ENCODE results near the gene ARFGAP2. TPM values are rescaled to one million over a fixed set of nuclear protein-coding genes. Genes with fewer than 3 reads are reported as not detected.
A peak's percentile ranks its signal among the peaks of the same experiment; 100 is the strongest.

Gene ARFGAP2
- 64.1 TPM for polyA plus RNA-seq (2012; ENCODE audit: insufficient read depth, insufficient read length, low read depth)

GRCh38 chr11:47176328-47177228, at the start of gene ARFGAP2:
ARFGAP2 (minus strand) TSS chr11:47176879; CDS start chr11:47176853, 26 bp downstream.
- H3K9me3 ChIP-seq: no peaks in the 10 kb centered on the region
- no peak for TF ChIP-seq CTCF (IDR thresholded peaks at IDR 0.05; ENCODE audit: low read depth, low read length)
- no peaks in the 10 kb centered on the region for H3K27me3 ChIP-seq
- DNase-seq: peak; percentile 94
- peak within 1 kb of the TSS; percentile 82 for H3K4me3 ChIP-seq (ENCODE audit: low read depth, low read length)
- H3K36me3 ChIP-seq: peaks cover 11% of the 10 kb centered on the region
- peaks cover 6% of the 10 kb centered on the region for H3K4me1 ChIP-seq

- Histone ChIP-seq H3K4me3 (ENCODE audit: low read depth, low read length) (no peak overlapping the region), H3K27me3 (no peaks in the 10 kb centered on the region), H3K4me1 (no peaks in the 10 kb centered on the region), H3K36me3 (no peaks in the 10 kb centered on the region), H3K9me3 (no peaks in the 10 kb centered on the region)
- no peak for DNase-seq
- TF ChIP-seq CTCF (IDR thresholded peaks at IDR 0.05; ENCODE audit: low read depth, low read length): no peak
Observed at GRCh38 chr11:47225552-47226400, 49.1 kb upstream of the ARFGAP2 start.

GRCh38 chr11:47222696-47223095, 46.0 kb upstream of the ARFGAP2 start:
- no peak for TF ChIP-seq CTCF (IDR thresholded peaks at IDR 0.05; ENCODE audit: low read depth, low read length)
- Histone ChIP-seq H3K9me3 (no peaks in the 10 kb centered on the region), H3K36me3 (no peaks in the 10 kb centered on the region), H3K27me3 (no peaks in the 10 kb centered on the region), H3K4me1 (no peaks in the 10 kb centered on the region), H3K4me3 (ENCODE audit: low read depth, low read length) (no peak overlapping the region)
- no peak for DNase-seq

- Histone ChIP-seq H3K9me3 (no peaks in the 10 kb centered on the region), H3K4me1 (no peaks in the 10 kb centered on the region), H3K36me3 (no peaks in the 10 kb centered on the region), H3K27me3 (no peaks in the 10 kb centered on the region), H3K4me3 (ENCODE audit: low read depth, low read length) (no peak overlapping the region)
- TF ChIP-seq CTCF (IDR thresholded peaks at IDR 0.05; ENCODE audit: low read depth, low read length): no peak
- DNase-seq: no peak
Observed at GRCh38 chr11:47220401-47220821, 43.7 kb upstream of the ARFGAP2 start.

GRCh38 chr11:47216121-47216798, 39.6 kb upstream of the ARFGAP2 start:
- Histone ChIP-seq H3K36me3 (no peaks in the 10 kb centered on the region), H3K4me3 (ENCODE audit: low read depth, low read length) (peak overlapping the region; percentile 68), H3K27me3 (no peaks in the 10 kb centered on the region), H3K4me1 (no peaks in the 10 kb centered on the region), H3K9me3 (no peaks in the 10 kb centered on the region)
- DNase-seq: peak; percentile 46
- no peak for TF ChIP-seq CTCF (IDR thresholded peaks at IDR 0.05; ENCODE audit: low read depth, low read length)
